ENCODE results near the gene CES4A.
"Not testable (repeated sequence)": the region's sequence is repeated elsewhere in the genome, so short reads cannot be mapped to it uniquely, and the experiment has no call there.

CES4A gene

GRCh38 chr16:66991545-66992077, 3.2 kb downstream of the CES4A start:
- no peak for DNase-seq (ENCODE audit: low spot score)

- DNase-seq (ENCODE audit: low spot score), result not testable (repeated sequence)
Measured at GRCh38 chr16:66993558-66993957, 5.2 kb downstream of the CES4A start.

GRCh38 chr16:66996324-66996982, 8.1 kb downstream of the CES4A start:
- no peak for DNase-seq (ENCODE audit: low spot score)

- no peak for DNase-seq (ENCODE audit: low spot score)
Measured at GRCh38 chr16:66996983-66997358, 8.6 kb downstream of the CES4A start.

GRCh38 chr16:67000384-67001351, 12.3 kb downstream of the CES4A start:
- peak; percentile 84 for DNase-seq (ENCODE audit: low spot score)

- DNase-seq (ENCODE audit: low spot score), result no peak
Measured at GRCh38 chr16:67001726-67002125, 13.3 kb downstream of the CES4A start.

GRCh38 chr16:67006930-67007658, 18.7 kb downstream of the CES4A start:
- DNase-seq (ENCODE audit: low spot score), result no peak

GRCh38 chr16:67009158-67009557, 20.8 kb downstream of the CES4A start:
- no peak for DNase-seq (ENCODE audit: low spot score)

GRCh38 chr16:67011274-67011673, 22.9 kb downstream of the CES4A start:
- no peak for DNase-seq (ENCODE audit: low spot score)

- DNase-seq (ENCODE audit: low spot score), result no peak
Measured at GRCh38 chr16:67013233-67013822, 24.9 kb downstream of the CES4A start.

- DNase-seq (ENCODE audit: low spot score), result peak; percentile 59
Measured at GRCh38 chr16:67013823-67014633, 25.6 kb downstream of the CES4A start.

- no peak for DNase-seq (ENCODE audit: low spot score)
Measured at GRCh38 chr16:67014634-67015312, 26.4 kb downstream of the CES4A start.

- DNase-seq (ENCODE audit: low spot score), result no peak
Measured at GRCh38 chr16:67015313-67015731, 26.9 kb downstream of the CES4A start.

GRCh38 chr16:67016143-67016542, 27.8 kb downstream of the CES4A start:
- DNase-seq (ENCODE audit: low spot score), result no peak

GRCh38 chr16:67016681-67017420, 28.5 kb downstream of the CES4A start:
- no peak for DNase-seq (ENCODE audit: low spot score)

- DNase-seq (ENCODE audit: low spot score), result no peak
Measured at GRCh38 chr16:67017421-67017750, 29.0 kb downstream of the CES4A start.

- DNase-seq (ENCODE audit: low spot score), result peak; percentile 85
Measured at GRCh38 chr16:67017810-67018488, 29.6 kb downstream of the CES4A start.

- DNase-seq (ENCODE audit: low spot score), result no peak
Measured at GRCh38 chr16:67019171-67019570, 30.8 kb downstream of the CES4A start.

GRCh38 chr16:67021321-67021720, 32.9 kb downstream of the CES4A start:
- DNase-seq (ENCODE audit: low spot score), result no peak
